Hematopoietic multipotent progenitor cell treated with erythropoietin and hydrocortisone succinate and interleukin-3 and kit ligand, for 8 days (in vitro differentiated cells): ENCODE data around the gene MAVS.

ENCODE experiments used
- DNase-seq: peaks from one replicate; pipeline ENCODE4 v3.0.0-alpha.2; 2015

Gene MAVS

GRCh38 chr20:3846740-3847428, at the start of gene MAVS:
MAVS (plus strand) TSS chr20:3846834; CDS start chr20:3854625, 7,791 bp downstream.
- DNase-seq, result peak; percentile 81

- DNase-seq, result no peak
Observed at GRCh38 chr20:3797226-3797545, 49.4 kb upstream of the MAVS start.

- DNase-seq, result peak; percentile 39
Observed at GRCh38 chr20:3797592-3798372, 48.9 kb upstream of the MAVS start.

- no peak for DNase-seq
Observed at GRCh38 chr20:3798373-3798768, 48.3 kb upstream of the MAVS start.

- DNase-seq, result no peak
Observed at GRCh38 chr20:3798908-3799248, 47.8 kb upstream of the MAVS start.

GRCh38 chr20:3800256-3800877, 46.3 kb upstream of the MAVS start:
- no peak for DNase-seq

- DNase-seq, result no peak
Observed at GRCh38 chr20:3800878-3801260, 45.8 kb upstream of the MAVS start.

GRCh38 chr20:3801299-3801698, 45.3 kb upstream of the MAVS start:
- DNase-seq, result no peak

GRCh38 chr20:3801846-3802245, 44.8 kb upstream of the MAVS start:
- DNase-seq, result no peak

GRCh38 chr20:3802524-3803239, 44.0 kb upstream of the MAVS start:
- no peak for DNase-seq

- no peak for DNase-seq
Observed at GRCh38 chr20:3803289-3803688, 43.3 kb upstream of the MAVS start.

- no peak for DNase-seq
Observed at GRCh38 chr20:3803854-3804253, 42.8 kb upstream of the MAVS start.

GRCh38 chr20:3804254-3804751, 42.3 kb upstream of the MAVS start:
- DNase-seq, result no peak

GRCh38 chr20:3804781-3805180, 41.9 kb upstream of the MAVS start:
- DNase-seq, result no peak

- no peak for DNase-seq
Observed at GRCh38 chr20:3808544-3808943, 38.1 kb upstream of the MAVS start.

GRCh38 chr20:3811467-3812258, 35.0 kb upstream of the MAVS start:
- DNase-seq, result peak; percentile 96

- DNase-seq, result no peak
Observed at GRCh38 chr20:3812259-3812681, 34.4 kb upstream of the MAVS start.

- no peak for DNase-seq
Observed at GRCh38 chr20:3812975-3813847, 33.4 kb upstream of the MAVS start.

GRCh38 chr20:3813848-3814581, 32.6 kb upstream of the MAVS start:
- no peak for DNase-seq

- no peak for DNase-seq
Observed at GRCh38 chr20:3814928-3815495, 31.6 kb upstream of the MAVS start.
